IMR-90 (cell line): ENCODE measurements around the gene SYNE1. TPM values are rescaled to one million over a fixed set of nuclear protein-coding genes. Genes with fewer than 3 reads are reported as not detected.

Experiments used
- ATAC-seq: fragments of 200-7000 bp; cut with Tn5 transposase; 2 replicates; pipeline ENCODE4 v1.9.1; 2020; ENCODE audit warnings: low read depth, mild to moderate bottlenecking, moderate library complexity
- BruUV-seq: library from RNA; stranded (reverse); fragments of 400-500 nt; replicated peaks from 2 replicates; lab custom pipeline; 2021; lab: Mats Ljungman, UMichigan
- CTCF ChIA-PET: fragments of 300-600 bp; formaldehyde crosslinking; extraction: SDS; loops from one replicate; lab custom pipeline; 2021; ENCODE audit warnings: antibody characterized with exemption; lab: Yijun Ruan, JAX
- POLR2A ChIA-PET: fragments of 300-600 bp; sonication (Branson Sonifier 250); formaldehyde crosslinking; loops from one replicate; lab custom pipeline; 2022; ENCODE audit warnings: antibody characterized with exemption; ENCODE audit not compliant: unreplicated experiment; lab: Charles Lee
- DNase-seq: peaks from one replicate; pipeline ENCODE4 v3.0.0; 2013
- H2AFZ ChIP-seq: replicated peaks from 2 replicates; pipeline ENCODE3; 2013; ENCODE audit warnings: low read length, mild to moderate bottlenecking; ENCODE audit not compliant: poor library complexity
- H2AK5ac ChIP-seq: 2 replicates; pipeline ENCODE4 v1.6.1; 2013; ENCODE audit warnings: low read depth, low read length, inconsistent platforms
- H2AK9ac ChIP-seq: replicated peaks from 2 replicates; pipeline ENCODE3; 2013; ENCODE audit warnings: mild to moderate bottlenecking, low read depth, low read length, moderate library complexity; ENCODE audit not compliant: poor library complexity
- H2BK120ac ChIP-seq: 2 replicates; pipeline ENCODE4 v1.6.1; 2013; ENCODE audit warnings: low read depth, low read length, inconsistent platforms
- H2BK15ac ChIP-seq: 3 replicates; pipeline ENCODE4 v1.6.1; 2013; ENCODE audit warnings: low read depth, low read length, inconsistent platforms
- H2BK20ac ChIP-seq: 2 replicates; pipeline ENCODE4 v1.6.1; 2013; ENCODE audit warnings: low read depth, mild to moderate bottlenecking, inconsistent platforms, low read length, moderate library complexity
- H2BK5ac ChIP-seq: 2 replicates; pipeline ENCODE4 v1.6.1; 2013; ENCODE audit warnings: mild to moderate bottlenecking, low read depth, low read length, inconsistent platforms; ENCODE audit not compliant: poor library complexity, severe bottlenecking
- H3K14ac ChIP-seq: replicated peaks from 2 replicates; pipeline ENCODE4 v1.6.1; 2013; ENCODE audit warnings: low read depth, low read length, inconsistent platforms
- H3K18ac ChIP-seq: 2 replicates; pipeline ENCODE4 v1.6.1; 2013; ENCODE audit warnings: low read depth, low read length, control low read depth
- H3K23ac ChIP-seq: 2 replicates; pipeline ENCODE4 v1.6.1; 2013; ENCODE audit warnings: low read depth, low read length, inconsistent platforms
- H3K27ac ChIP-seq: 2 replicates; pipeline ENCODE4 v1.5.1; 2013; ENCODE audit warnings: mild to moderate bottlenecking, control low read depth, low read length; ENCODE audit not compliant: insufficient read depth
- H3K27me3 ChIP-seq: 2 replicates; pipeline ENCODE4 v1.6.1; 2013; ENCODE audit warnings: low read length; ENCODE audit not compliant: control insufficient read depth, insufficient read depth
- H3K36me3 ChIP-seq: 2 replicates; pipeline ENCODE4 v1.6.1; 2013; ENCODE audit warnings: low read length, mixed read lengths; ENCODE audit not compliant: control insufficient read depth, insufficient read depth
- H3K4ac ChIP-seq: 2 replicates; pipeline ENCODE4 v1.6.1; 2013; ENCODE audit warnings: low read depth, low read length, inconsistent platforms
- H3K4me1 ChIP-seq: 2 replicates; pipeline ENCODE4 v1.6.1; 2013; ENCODE audit warnings: low read length, mixed read lengths; ENCODE audit not compliant: control insufficient read depth, insufficient read depth
- H3K4me2 ChIP-seq: 2 replicates; pipeline ENCODE4 v1.6.1; 2013; ENCODE audit warnings: low read depth, mild to moderate bottlenecking, control low read depth, low read length, moderate library complexity
- H3K4me3 ChIP-seq: 2 replicates; pipeline ENCODE4 v1.5.1; 2013; ENCODE audit warnings: low read depth, mild to moderate bottlenecking, control low read depth, low read length, moderate library complexity; ENCODE audit not compliant: insufficient read depth
- H3K56ac ChIP-seq: 2 replicates; pipeline ENCODE4 v1.6.1; 2013; ENCODE audit warnings: low read length, inconsistent platforms; ENCODE audit not compliant: insufficient read depth; ENCODE audit errors: extremely low read depth
- H3K79me1 ChIP-seq, 2 experiments: 2 replicates each; pipeline ENCODE4 v1.6.1; 2013; ENCODE audit warnings: low read length in 2 of 2, inconsistent platforms in 1 of 2, low read depth in 1 of 2
- H3K9ac ChIP-seq: 2 replicates; pipeline ENCODE4 v1.6.1; 2013; ENCODE audit warnings: low read depth, low read length, control low read depth
- H3K9me1 ChIP-seq: 2 replicates; pipeline ENCODE4 v1.6.1; 2013; ENCODE audit warnings: low read length, inconsistent platforms; ENCODE audit not compliant: insufficient read depth
- H3K9me3 ChIP-seq: 2 replicates; pipeline ENCODE4 v1.6.1; 2013; ENCODE audit warnings: low read length; ENCODE audit not compliant: control insufficient read depth, insufficient read depth
- H4K20me1 ChIP-seq: 2 replicates; pipeline ENCODE4 v1.6.1; 2013; ENCODE audit warnings: low read length, inconsistent platforms; ENCODE audit not compliant: insufficient read depth
- H4K5ac ChIP-seq: 2 replicates; pipeline ENCODE4 v1.6.1; 2013; ENCODE audit warnings: mild to moderate bottlenecking, low read depth, low read length, control low read depth
- H4K8ac ChIP-seq, 2 experiments: 2 replicates each; pipeline ENCODE4 v1.6.1; 2013; ENCODE audit warnings: low read depth in 2 of 2, low read length in 2 of 2, control low read depth in 1 of 2, inconsistent platforms in 1 of 2
- H4K91ac ChIP-seq: 2 replicates; pipeline ENCODE4 v1.6.1; 2013; ENCODE audit warnings: low read depth, low read length, inconsistent platforms; ENCODE audit not compliant: insufficient read depth
- BHLHE40 ChIP-seq: fragments of 150-350 bp; IDR thresholded peaks from 2 replicates; pipeline ENCODE4 v1.6.1; 2016; ENCODE audit warnings: mild to moderate bottlenecking, low read depth, low read length
- CEBPB ChIP-seq: IDR thresholded peaks from 2 replicates; pipeline ENCODE4 v1.6.1; 2012; ENCODE audit warnings: low read depth, low read length, improper control_type of control experiment
- CHD1 ChIP-seq: IDR thresholded peaks from 2 replicates; pipeline ENCODE4 v1.6.1; 2012; ENCODE audit warnings: low read depth, low read length, improper control_type of control experiment
- MAFK ChIP-seq: IDR thresholded peaks from 2 replicates; pipeline ENCODE4 v1.6.1; 2012; ENCODE audit warnings: low read depth, low read length, improper control_type of control experiment
- MAZ ChIP-seq: IDR thresholded peaks from 2 replicates; pipeline ENCODE4 v1.6.1; 2012; ENCODE audit warnings: low read depth, mild to moderate bottlenecking, low read length, improper control_type of control experiment, moderate library complexity, borderline replicate concordance
- MXI1 ChIP-seq: IDR thresholded peaks from 2 replicates; pipeline ENCODE4 v1.6.1; 2012; ENCODE audit warnings: low read depth, mild to moderate bottlenecking, low read length, moderate library complexity, borderline replicate concordance
- NFE2L2 ChIP-seq: fragments of 150-350 bp; IDR thresholded peaks from 2 replicates; pipeline ENCODE4 v1.6.1; 2016; ENCODE audit warnings: low read depth, mild to moderate bottlenecking, low read length
- POLR2A ChIP-seq: IDR thresholded peaks from 2 replicates; pipeline ENCODE4 v1.6.1; 2012; ENCODE audit warnings: mild to moderate bottlenecking, low read depth, low read length
- RAD21 ChIP-seq: IDR thresholded peaks from 2 replicates; pipeline ENCODE4 v1.6.1; 2012; ENCODE audit warnings: low read length, improper control_type of control experiment
- USF2 ChIP-seq: fragments of 150-350 bp; IDR thresholded peaks from 2 replicates; pipeline ENCODE4 v1.6.1; 2017; ENCODE audit warnings: mild to moderate bottlenecking, antibody characterized with exemption, low read length, low read depth
- WGBS, 2 experiments: methylation state at CpG; one replicate each; pipeline versions ENCODE4 v1.1.5 to v1.1.7; 2013; ENCODE audit warnings: missing lambda C conversion rate in 2 of 2; ENCODE audit not compliant: insufficient read length in 1 of 2; ENCODE audit errors: extremely low coverage in 2 of 2; 5-methylcytosine and 5-hydroxymethylcytosine counted together
- dilution Hi-C: fragments of 300-500 bp; cut with HindIII; formaldehyde crosslinking; loops from one replicate; pipeline ENCODE4 v1.14.3; 2018; ENCODE audit warnings: low sequenced_read_pairs; ENCODE audit not compliant: unreplicated experiment
- in situ Hi-C: fragments of 300-500 bp; cut with MboI; formaldehyde crosslinking; loops from 3 replicates; pipeline ENCODE4 v1.14.3; 2019; ENCODE audit warnings: low sequenced_read_pairs, inconsistent platforms, mixed read lengths
- intact Hi-C: fragments of 100-400 bp; cut with micrococcal nuclease; formaldehyde crosslinking; loops from 2 replicates; pipeline ENCODE4 v1.10.0; 2022
- polyA plus RNA-seq, 3 experiments: library from polyadenylated mRNA; depleted of rRNA; stranded (reverse); fragments of >200 nt; gene quantifications; 2 replicates each; pipeline ENCODE4 v1.2.3, GENCODE V29; 2012; ENCODE audit warnings: low replicate concordance in 1 of 3
- total RNA-seq: library from RNA; depleted of rRNA; stranded (reverse); fragments of >200 nt; gene quantifications from 2 replicates; pipeline ENCODE4 v1.2.3, GENCODE V29; 2012
- TF ChIP-seq, protein P1 (sequence below): conservative IDR thresholded peaks from 2 replicates; pipeline ENCODE4 v1.5.1; 2012; ENCODE audit warnings: mild to moderate bottlenecking, low read depth, low read length, improper control_type of control experiment

Gene SYNE1
- total and polyA plus RNA-seq, 2 of the 4 experiments (the other 2 are of a cell fraction), result 34.1 to 159 TPM

DNA sequence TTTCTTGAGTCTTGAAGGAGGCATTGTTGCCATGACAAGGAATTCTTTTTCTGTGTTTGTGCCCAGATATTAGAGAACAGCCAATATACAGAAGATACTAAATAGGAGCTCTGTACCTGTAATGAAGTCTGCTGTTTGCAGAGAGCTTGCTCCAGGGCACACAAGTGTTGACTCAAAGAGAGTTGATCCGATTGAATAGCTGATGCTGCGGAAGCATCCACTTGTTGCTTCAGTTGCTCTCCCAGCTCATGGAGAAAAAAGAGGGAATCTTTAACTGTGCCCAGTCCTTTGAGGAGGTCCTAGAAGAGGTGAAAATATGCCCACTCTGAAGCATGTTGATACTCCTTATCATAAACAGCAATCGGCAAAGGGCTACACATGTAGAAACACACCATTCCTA lies 418.3 kb downstream of the SYNE1 start:
- Histone ChIP-seq H2BK20ac (no peak overlapping the region), H2BK120ac (no peak overlapping the region), H3K9me1 (0 out of 2 replicates have a peak, but pooled peaks cover 3% of the 10 kb centered on the region), H3K36me3 (peaks cover 48% of the 10 kb centered on the region), H4K20me1 (no peaks in the 10 kb centered on the region), H2AK9ac (no peak overlapping the region), H3K79me1 (peaks cover 0 to 3% of the 10 kb centered on the region in 2 experiments; a peak in 1 of 4 replicates), H3K18ac (no peak overlapping the region), H4K91ac (no peak overlapping the region), H3K56ac (no peak overlapping the region), H4K5ac (no peak overlapping the region), H3K9ac (no peak overlapping the region), H3K23ac (no peak overlapping the region), H3K27ac (no peak overlapping the region), H3K9me3 (peaks cover 6% of the 10 kb centered on the region), H2BK5ac (no peak overlapping the region), H3K4me2 (no peak overlapping the region), H2BK15ac (no peak overlapping the region), H3K4me3 (no peak overlapping the region), H2AFZ (no peak overlapping the region), H3K14ac (no peak overlapping the region), H3K4ac (no peak overlapping the region), H3K27me3 (no peaks in the 10 kb centered on the region), H2AK5ac (no peak overlapping the region), H3K4me1 (no peaks in the 10 kb centered on the region), H4K8ac (no peak overlapping the region)
- no peak for TF ChIP-seq MAZ
- no peak for TF ChIP-seq USF2
- no peak for TF ChIP-seq MAFK
- TF ChIP-seq, protein P1, sequence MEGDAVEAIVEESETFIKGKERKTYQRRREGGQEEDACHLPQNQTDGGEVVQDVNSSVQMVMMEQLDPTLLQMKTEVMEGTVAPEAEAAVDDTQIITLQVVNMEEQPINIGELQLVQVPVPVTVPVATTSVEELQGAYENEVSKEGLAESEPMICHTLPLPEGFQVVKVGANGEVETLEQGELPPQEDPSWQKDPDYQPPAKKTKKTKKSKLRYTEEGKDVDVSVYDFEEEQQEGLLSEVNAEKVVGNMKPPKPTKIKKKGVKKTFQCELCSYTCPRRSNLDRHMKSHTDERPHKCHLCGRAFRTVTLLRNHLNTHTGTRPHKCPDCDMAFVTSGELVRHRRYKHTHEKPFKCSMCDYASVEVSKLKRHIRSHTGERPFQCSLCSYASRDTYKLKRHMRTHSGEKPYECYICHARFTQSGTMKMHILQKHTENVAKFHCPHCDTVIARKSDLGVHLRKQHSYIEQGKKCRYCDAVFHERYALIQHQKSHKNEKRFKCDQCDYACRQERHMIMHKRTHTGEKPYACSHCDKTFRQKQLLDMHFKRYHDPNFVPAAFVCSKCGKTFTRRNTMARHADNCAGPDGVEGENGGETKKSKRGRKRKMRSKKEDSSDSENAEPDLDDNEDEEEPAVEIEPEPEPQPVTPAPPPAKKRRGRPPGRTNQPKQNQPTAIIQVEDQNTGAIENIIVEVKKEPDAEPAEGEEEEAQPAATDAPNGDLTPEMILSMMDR, result no peak
- no peak for TF ChIP-seq POLR2A
- no peak for TF ChIP-seq NFE2L2
- no peak for TF ChIP-seq CHD1
- TF ChIP-seq BHLHE40, result no peak
- no peak for TF ChIP-seq CEBPB
- no peak for TF ChIP-seq RAD21
- TF ChIP-seq MXI1, result no peak
- no CpG with 5 or more reads among the region's 3 CpGs for WGBS, 2 experiments
- DNase-seq (no peak), ATAC-seq (no peak)
- ChIA-PET POLR2A (no interaction called here), CTCF (interaction anchor here (0.5 kb wide), 1 partner anchor 275 kb away, joined by 3 read pairs; no protein-coding TSS in a partner anchor)
- in situ Hi-C loops, result no loop called here
- intact Hi-C loops, result loop anchor here (10.0 kb wide), 1 partner anchor 126 kb away; no protein-coding TSS in a partner anchor
- no TSS peak for BruUV-seq
- dilution Hi-C loops, result no loop called here
